ENCODE measurements around the gene SOX6. TPM values are rescaled to one million over a fixed set of nuclear protein-coding genes. Genes with fewer than 3 reads are reported as not detected.

SOX6 gene
- total RNA-seq, 1 donor = 0.10 TPM

- H3K4me3 ChIP-seq (ENCODE audit: low read length) = no peak overlapping the region
- H3K27me3 ChIP-seq (ENCODE audit: insufficient read depth, low read length) = no peaks in the 10 kb centered on the region
- H3K9me3 ChIP-seq (ENCODE audit: low read depth, low read length) = no peaks in the 10 kb centered on the region
- H3K4me1 ChIP-seq (ENCODE audit: insufficient read depth, low read length) = no peaks in the 10 kb centered on the region
Observed at GRCh38 chr11:16121853-16122252, 234.5 kb downstream of the SOX6 start.

GRCh38 chr11:16120008-16120407 lies 236.3 kb downstream of the SOX6 start:
- H3K9me3 ChIP-seq (ENCODE audit: low read depth, low read length) = no peaks in the 10 kb centered on the region
- H3K4me3 ChIP-seq (ENCODE audit: low read length) = no peak overlapping the region
- no peaks in the 10 kb centered on the region for H3K27me3 ChIP-seq (ENCODE audit: insufficient read depth, low read length)
- no peaks in the 10 kb centered on the region for H3K4me1 ChIP-seq (ENCODE audit: insufficient read depth, low read length)

- Histone ChIP-seq H3K27me3 (ENCODE audit: insufficient read depth, low read length) (no peaks in the 10 kb centered on the region), H3K9me3 (ENCODE audit: low read depth, low read length) (no peaks in the 10 kb centered on the region), H3K4me1 (ENCODE audit: insufficient read depth, low read length) (no peaks in the 10 kb centered on the region), H3K4me3 (ENCODE audit: low read length) (no peak overlapping the region)
Observed at GRCh38 chr11:16117989-16118756, 238.2 kb downstream of the SOX6 start.

GRCh38 chr11:16114978-16115871 lies 241.1 kb downstream of the SOX6 start:
- no peaks in the 10 kb centered on the region for H3K4me1 ChIP-seq (ENCODE audit: insufficient read depth, low read length)
- no peaks in the 10 kb centered on the region for H3K9me3 ChIP-seq (ENCODE audit: low read depth, low read length)
- no peaks in the 10 kb centered on the region for H3K27me3 ChIP-seq (ENCODE audit: insufficient read depth, low read length)
- no peak overlapping the region for H3K4me3 ChIP-seq (ENCODE audit: low read length)

- H3K27me3 ChIP-seq (ENCODE audit: insufficient read depth, low read length) = no peaks in the 10 kb centered on the region
- no peaks in the 10 kb centered on the region for H3K9me3 ChIP-seq (ENCODE audit: low read depth, low read length)
- H3K4me1 ChIP-seq (ENCODE audit: insufficient read depth, low read length) = no peaks in the 10 kb centered on the region
- H3K4me3 ChIP-seq (ENCODE audit: low read length) = no peak overlapping the region
Observed at GRCh38 chr11:16114431-16114830, 241.9 kb downstream of the SOX6 start.

GRCh38 chr11:16111690-16112089 lies 244.7 kb downstream of the SOX6 start:
- Histone ChIP-seq H3K9me3 (ENCODE audit: low read depth, low read length) (no peaks in the 10 kb centered on the region), H3K27me3 (ENCODE audit: insufficient read depth, low read length) (no peaks in the 10 kb centered on the region), H3K4me1 (ENCODE audit: insufficient read depth, low read length) (no peaks in the 10 kb centered on the region), H3K4me3 (ENCODE audit: low read length) (no peak overlapping the region)

- no peak overlapping the region for H3K4me3 ChIP-seq (ENCODE audit: low read length)
- H3K27me3 ChIP-seq (ENCODE audit: insufficient read depth, low read length) = no peaks in the 10 kb centered on the region
- no peaks in the 10 kb centered on the region for H3K9me3 ChIP-seq (ENCODE audit: low read depth, low read length)
- H3K4me1 ChIP-seq (ENCODE audit: insufficient read depth, low read length) = no peaks in the 10 kb centered on the region
Observed at GRCh38 chr11:16110886-16111285, 245.5 kb downstream of the SOX6 start.

GRCh38 chr11:16099343-16099900 lies 256.9 kb downstream of the SOX6 start:
- H3K27me3 ChIP-seq (ENCODE audit: insufficient read depth, low read length) = no peaks in the 10 kb centered on the region
- H3K4me3 ChIP-seq (ENCODE audit: low read length) = no peak overlapping the region
- H3K4me1 ChIP-seq (ENCODE audit: insufficient read depth, low read length) = no peaks in the 10 kb centered on the region
- no peaks in the 10 kb centered on the region for H3K9me3 ChIP-seq (ENCODE audit: low read depth, low read length)

- no peaks in the 10 kb centered on the region for H3K9me3 ChIP-seq (ENCODE audit: low read depth, low read length)
- H3K27me3 ChIP-seq (ENCODE audit: insufficient read depth, low read length) = no peaks in the 10 kb centered on the region
- no peak overlapping the region for H3K4me3 ChIP-seq (ENCODE audit: low read length)
- no peaks in the 10 kb centered on the region for H3K4me1 ChIP-seq (ENCODE audit: insufficient read depth, low read length)
Observed at GRCh38 chr11:16098526-16099205, 257.7 kb downstream of the SOX6 start.

- no peaks in the 10 kb centered on the region for H3K9me3 ChIP-seq (ENCODE audit: low read depth, low read length)
- H3K27me3 ChIP-seq (ENCODE audit: insufficient read depth, low read length) = no peaks in the 10 kb centered on the region
- no peaks in the 10 kb centered on the region for H3K4me1 ChIP-seq (ENCODE audit: insufficient read depth, low read length)
- H3K4me3 ChIP-seq (ENCODE audit: low read length) = no peak overlapping the region
Observed at GRCh38 chr11:16097543-16097942, 258.8 kb downstream of the SOX6 start.

- Histone ChIP-seq H3K4me3 (ENCODE audit: low read length) (no peak overlapping the region), H3K9me3 (ENCODE audit: low read depth, low read length) (no peaks in the 10 kb centered on the region), H3K27me3 (ENCODE audit: insufficient read depth, low read length) (no peaks in the 10 kb centered on the region), H3K4me1 (ENCODE audit: insufficient read depth, low read length) (no peaks in the 10 kb centered on the region)
Observed at GRCh38 chr11:16096336-16096735, 260.0 kb downstream of the SOX6 start.

GRCh38 chr11:16095756-16096155 lies 260.6 kb downstream of the SOX6 start:
- Histone ChIP-seq H3K27me3 (ENCODE audit: insufficient read depth, low read length) (no peaks in the 10 kb centered on the region), H3K4me3 (ENCODE audit: low read length) (no peak overlapping the region), H3K9me3 (ENCODE audit: low read depth, low read length) (no peaks in the 10 kb centered on the region), H3K4me1 (ENCODE audit: insufficient read depth, low read length) (no peaks in the 10 kb centered on the region)

GRCh38 chr11:16093889-16094653 lies 262.3 kb downstream of the SOX6 start:
- no peaks in the 10 kb centered on the region for H3K4me1 ChIP-seq (ENCODE audit: insufficient read depth, low read length)
- no peaks in the 10 kb centered on the region for H3K9me3 ChIP-seq (ENCODE audit: low read depth, low read length)
- H3K4me3 ChIP-seq (ENCODE audit: low read length) = no peak overlapping the region
- H3K27me3 ChIP-seq (ENCODE audit: insufficient read depth, low read length) = no peaks in the 10 kb centered on the region

GRCh38 chr11:16091862-16092261 lies 264.5 kb downstream of the SOX6 start:
- Histone ChIP-seq H3K4me1 (ENCODE audit: insufficient read depth, low read length) (no peaks in the 10 kb centered on the region), H3K27me3 (ENCODE audit: insufficient read depth, low read length) (no peaks in the 10 kb centered on the region), H3K9me3 (ENCODE audit: low read depth, low read length) (no peaks in the 10 kb centered on the region), H3K4me3 (ENCODE audit: low read length) (no peak overlapping the region)
